ENCODE data around the gene CEP128. TPM values are rescaled to one million over a fixed set of nuclear protein-coding genes. Genes with fewer than 3 reads are reported as not detected.

The CEP128 gene
- total RNA-seq, 1 donor = 8.2 TPM

DNA sequence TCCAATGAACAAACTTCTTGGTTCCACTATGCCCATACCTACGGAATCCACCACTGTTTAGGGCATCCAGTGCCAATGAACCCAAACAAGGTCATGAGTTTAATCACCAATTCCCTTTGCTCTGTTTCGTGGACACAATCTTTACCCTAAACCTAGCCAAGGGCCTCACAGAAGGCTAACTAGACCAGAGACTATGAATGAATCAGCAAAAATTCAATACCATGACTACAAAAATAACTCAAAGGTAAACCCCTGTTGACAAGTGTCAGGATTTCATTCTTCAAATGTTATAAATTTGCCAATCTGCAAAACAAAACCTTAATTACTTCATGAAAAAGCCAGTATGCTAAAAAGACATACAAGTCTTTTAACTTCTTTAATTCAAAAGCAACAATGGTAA, 96.7 kb downstream of the CEP128 start:
- no peak overlapping the region for H3K4me3 ChIP-seq (ENCODE audit: low read depth, low read length)
- no peak for DNase-seq (ENCODE audit: low read depth)
- TF ChIP-seq CTCF (IDR thresholded peaks at IDR 0.05; ENCODE audit: insufficient read depth, low read depth, low read length) = no peak

DNA sequence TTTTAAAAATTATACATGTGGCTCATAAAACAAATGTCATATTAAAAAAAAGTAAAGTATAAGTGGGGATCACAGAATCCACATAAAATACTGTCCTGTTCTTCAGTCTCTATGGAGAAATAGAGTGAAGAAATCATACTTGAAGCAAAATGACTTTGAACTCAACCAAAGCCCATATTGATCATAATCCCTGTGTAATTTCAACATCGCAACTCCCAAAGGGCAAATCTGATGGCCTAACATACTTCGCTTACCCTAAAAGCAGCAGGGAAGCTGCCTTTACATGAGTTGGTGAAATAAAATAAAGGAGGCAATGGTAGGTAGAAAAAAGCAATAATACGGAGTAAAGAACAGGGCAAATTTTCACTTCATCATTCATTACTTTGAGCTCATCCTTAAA, 101.8 kb downstream of the CEP128 start:
- no peak for DNase-seq (ENCODE audit: low read depth)
- no peak for TF ChIP-seq CTCF (IDR thresholded peaks at IDR 0.05; ENCODE audit: insufficient read depth, low read depth, low read length)
- H3K4me3 ChIP-seq (ENCODE audit: low read depth, low read length) = no peak overlapping the region

DNA sequence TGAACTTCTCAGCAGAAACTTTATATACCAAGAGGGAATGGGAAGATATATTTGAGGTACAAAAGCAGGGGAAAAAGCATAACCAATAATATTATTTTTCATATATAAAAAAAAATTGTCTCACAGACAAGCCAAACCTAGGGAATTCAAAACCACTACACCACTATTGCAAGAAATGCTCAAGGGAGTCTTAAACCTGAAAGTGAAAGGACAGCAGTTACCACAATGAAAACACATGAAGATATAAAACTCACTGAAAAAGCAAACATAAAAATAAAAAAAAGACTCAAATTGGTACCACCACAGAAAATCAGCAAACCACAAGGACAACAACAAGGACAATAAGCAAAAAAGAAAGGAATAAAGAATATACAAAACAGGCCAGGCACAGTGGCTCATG, 131.9 kb downstream of the CEP128 start:
- no peak for DNase-seq (ENCODE audit: low read depth)
- no peak overlapping the region for H3K4me3 ChIP-seq (ENCODE audit: low read depth, low read length)
- TF ChIP-seq CTCF (IDR thresholded peaks at IDR 0.05; ENCODE audit: insufficient read depth, low read depth, low read length) = no peak

DNA sequence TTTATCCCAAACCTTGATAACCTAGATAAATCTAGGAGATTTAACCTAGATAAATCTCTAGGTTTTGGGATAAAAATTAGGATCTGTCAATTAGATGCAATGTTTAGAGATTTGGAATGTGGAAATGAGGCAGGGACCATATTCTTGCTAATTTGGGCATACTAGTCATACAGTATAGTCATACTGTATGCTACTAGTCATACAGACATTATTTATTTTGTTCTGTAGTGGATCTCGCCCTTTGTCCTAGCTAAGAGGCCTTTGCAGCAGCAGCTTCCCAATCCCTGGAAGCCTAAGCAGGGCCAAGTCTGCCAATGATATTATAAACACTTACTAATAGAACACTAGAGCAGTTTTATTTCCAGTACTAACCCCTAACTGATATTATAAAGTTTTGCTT, 136.4 kb downstream of the CEP128 start:
- no peak for TF ChIP-seq CTCF (IDR thresholded peaks at IDR 0.05; ENCODE audit: insufficient read depth, low read depth, low read length)
- H3K4me3 ChIP-seq (ENCODE audit: low read depth, low read length) = no peak overlapping the region
- DNase-seq (ENCODE audit: low read depth) = no peak

DNA sequence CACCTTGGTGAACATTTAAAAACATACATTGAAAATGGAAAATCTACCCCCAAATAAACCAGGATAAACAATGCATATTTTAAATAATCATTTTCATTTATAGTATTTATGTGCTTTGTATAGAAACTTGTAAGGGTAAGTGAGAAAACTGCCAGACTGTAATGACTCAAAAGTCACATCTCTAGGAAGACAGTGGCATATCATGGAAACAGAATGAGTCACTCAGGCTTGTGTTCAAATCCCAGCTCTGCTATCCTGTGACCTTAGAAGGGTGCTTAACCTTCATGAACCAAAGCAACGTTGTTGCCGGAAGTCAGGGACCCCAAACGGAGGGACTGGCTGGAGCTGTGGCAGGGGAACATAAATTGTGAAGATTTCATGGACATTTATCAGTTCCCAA, 142.7 kb downstream of the CEP128 start:
- no peak overlapping the region for H3K4me3 ChIP-seq (ENCODE audit: low read depth, low read length)
- TF ChIP-seq CTCF (IDR thresholded peaks at IDR 0.05; ENCODE audit: insufficient read depth, low read depth, low read length) = no peak
- DNase-seq (ENCODE audit: low read depth) = no peak

GRCh38 chr14:80798211-80798610, 143.3 kb downstream of the CEP128 start:
- TF ChIP-seq CTCF (IDR thresholded peaks at IDR 0.05; ENCODE audit: insufficient read depth, low read depth, low read length) = no peak
- DNase-seq (ENCODE audit: low read depth) = no peak
- H3K4me3 ChIP-seq (ENCODE audit: low read depth, low read length) = no peak overlapping the region

GRCh38 chr14:80792771-80793170, 148.8 kb downstream of the CEP128 start:
- TF ChIP-seq CTCF (IDR thresholded peaks at IDR 0.05; ENCODE audit: insufficient read depth, low read depth, low read length) = no peak
- H3K4me3 ChIP-seq (ENCODE audit: low read depth, low read length) = no peak overlapping the region
- DNase-seq (ENCODE audit: low read depth) = no peak

Data from fibroblast of villous mesenchyme (primary cell).